Kidney (tissue), 14 donors: ENCODE measurements around the gene GNB5. TPM values are rescaled to one million over a fixed set of nuclear protein-coding genes. Genes with fewer than 3 reads are reported as not detected.

Experiments used
- DNase-seq, 5 donors: peaks; one replicate each; pipeline ENCODE4 v3.0.0-alpha.2; 2013 to 2020
- FAIRE-seq: peaks from 2 replicates; lab custom pipeline; 2012; peaks lifted over from hg19 to GRCh38; lab: Jason Lieb, UNC
- H3K27ac ChIP-seq, 2 donors: one replicate each; pipeline ENCODE4 v1.7.0; 2013; ENCODE audit warnings: low read depth in 2 of 2, low read length in 2 of 2, inconsistent platforms in 1 of 2
- H3K27me3 ChIP-seq: one replicate; pipeline ENCODE4 v1.7.1; 2013; ENCODE audit warnings: low read length, inconsistent platforms; ENCODE audit not compliant: control insufficient read depth, insufficient read depth
- H3K36me3 ChIP-seq, 3 donors: one replicate each; pipeline versions ENCODE4 v1.7.0 to v1.7.1; 2013; ENCODE audit warnings: low read length in 3 of 3, control low read depth in 1 of 3, inconsistent platforms in 1 of 3; ENCODE audit not compliant: insufficient read depth in 3 of 3, control insufficient read depth in 2 of 3
- H3K4me1 ChIP-seq, 3 donors: one replicate each; pipeline versions ENCODE4 v1.7.0 to v1.7.1; 2013; ENCODE audit warnings: low read length in 3 of 3, inconsistent platforms in 1 of 3, low read depth in 1 of 3; ENCODE audit not compliant: control insufficient read depth in 2 of 3, insufficient read depth in 2 of 3
- H3K4me3 ChIP-seq, 3 donors: one replicate each; pipeline versions ENCODE4 v1.7.0 to v1.8.1; 2013; ENCODE audit warnings: low read length in 3 of 3, control low read depth in 1 of 3, inconsistent platforms in 1 of 3
- H3K9ac ChIP-seq, 3 donors: one replicate each; pipeline versions ENCODE4 v1.7.0 to v1.7.1; 2013; ENCODE audit warnings: low read length in 3 of 3, control low read depth in 1 of 3, inconsistent platforms in 1 of 3
- H3K9me3 ChIP-seq, 3 donors: one replicate each; pipeline versions ENCODE4 v1.7.0 to v1.7.1; 2013; ENCODE audit warnings: low read length in 3 of 3, control low read depth in 1 of 3, inconsistent platforms in 1 of 3; ENCODE audit not compliant: control insufficient read depth in 2 of 3, insufficient read depth in 1 of 3
- intact Hi-C: fragments of 100-400 bp; cut with DNase I; formaldehyde crosslinking; loops from one replicate; pipeline ENCODE4 v1.11.1; 2022
- polyA plus RNA-seq: library from polyadenylated mRNA; stranded (reverse); fragments of 350-450 nt; fragmentation: Illumina TruSeq; extraction: RNeasy Lipid Tissue Mini Kit (QIAGEN cat#74804); gene quantifications from one replicate; pipeline ENCODE4 v1.2.3, GENCODE V29; 2014; ENCODE audit warnings: low read depth, low replicate concordance; ENCODE audit not compliant: insufficient read depth
- total RNA-seq: library from RNA; stranded (reverse); fragmentation: NEBNext Ultra II Directional; extraction: Animal tissue kit (Norgen Biotek cat#: 25700); gene quantifications from one replicate; pipeline ENCODE4 v1.2.1, GENCODE V29; 2021
- TF ChIP-seq, protein P1 (sequence below): IDR thresholded peaks from 3 replicates; pipeline ENCODE4 v1.5.1; 2012; ENCODE audit warnings: mild to moderate bottlenecking, moderate library complexity, borderline replicate concordance; ENCODE audit not compliant: insufficient read depth; ENCODE audit errors: extremely low read depth
- donor health status: control.
- donor health status: control.
- donor health status: control.
- donor health status: control.
- donor health status: control.
- donor health status: DM: yes; HTN: yes; CAD: no.
- donor health status: Normal renal cell carcinoma (clear cell type).

The GNB5 gene
- total and polyA plus RNA-seq, 2 donors from 2014 or later: 28.3 to 43.6 TPM

DNA sequence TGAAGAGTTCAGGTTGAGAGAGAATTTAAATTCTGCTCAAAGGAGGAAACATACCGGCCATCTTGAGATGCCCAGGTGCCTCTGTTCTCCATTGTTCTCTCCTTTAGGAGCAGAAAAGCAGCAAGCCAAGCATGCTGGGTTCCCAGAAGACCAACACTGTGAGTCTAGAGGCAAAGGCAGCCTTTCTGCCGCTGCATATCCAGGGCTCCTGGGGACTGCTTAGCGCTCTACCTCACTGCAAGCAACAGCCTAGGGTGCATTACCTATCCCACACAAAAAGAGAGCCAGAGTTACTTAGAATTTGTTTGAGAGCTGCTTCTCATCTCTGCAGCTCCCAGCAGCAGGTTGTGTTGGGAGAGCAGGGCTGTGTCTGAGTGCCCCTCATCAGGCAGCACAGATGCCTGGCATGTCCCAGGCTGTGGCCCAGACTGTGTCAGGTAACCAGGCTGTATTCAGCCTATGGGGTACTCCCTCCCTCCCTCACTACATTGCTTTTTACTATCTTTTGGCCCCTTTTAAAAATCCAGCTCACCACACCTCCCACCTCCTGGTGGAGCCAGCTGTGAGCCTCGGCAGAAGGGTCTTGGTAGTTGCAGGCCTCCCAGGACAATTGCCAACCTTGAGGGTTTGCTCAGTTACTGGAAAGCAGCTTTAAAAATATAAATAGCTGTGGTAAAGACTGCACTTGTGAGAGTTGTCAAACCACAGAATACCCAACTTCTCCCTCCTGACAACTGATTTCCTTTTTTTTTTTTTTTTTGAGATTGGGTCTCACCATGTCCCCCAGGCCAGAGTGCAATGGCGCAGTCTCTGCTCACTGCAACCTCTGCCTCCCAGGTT is 108.8 kb downstream of the GNB5 start:
- FAIRE-seq (no peak), DNase-seq (no peak)
- H3K9ac ChIP-seq: no peak overlapping the region
- intact Hi-C loops: no loop called here
- TF ChIP-seq, protein P1, sequence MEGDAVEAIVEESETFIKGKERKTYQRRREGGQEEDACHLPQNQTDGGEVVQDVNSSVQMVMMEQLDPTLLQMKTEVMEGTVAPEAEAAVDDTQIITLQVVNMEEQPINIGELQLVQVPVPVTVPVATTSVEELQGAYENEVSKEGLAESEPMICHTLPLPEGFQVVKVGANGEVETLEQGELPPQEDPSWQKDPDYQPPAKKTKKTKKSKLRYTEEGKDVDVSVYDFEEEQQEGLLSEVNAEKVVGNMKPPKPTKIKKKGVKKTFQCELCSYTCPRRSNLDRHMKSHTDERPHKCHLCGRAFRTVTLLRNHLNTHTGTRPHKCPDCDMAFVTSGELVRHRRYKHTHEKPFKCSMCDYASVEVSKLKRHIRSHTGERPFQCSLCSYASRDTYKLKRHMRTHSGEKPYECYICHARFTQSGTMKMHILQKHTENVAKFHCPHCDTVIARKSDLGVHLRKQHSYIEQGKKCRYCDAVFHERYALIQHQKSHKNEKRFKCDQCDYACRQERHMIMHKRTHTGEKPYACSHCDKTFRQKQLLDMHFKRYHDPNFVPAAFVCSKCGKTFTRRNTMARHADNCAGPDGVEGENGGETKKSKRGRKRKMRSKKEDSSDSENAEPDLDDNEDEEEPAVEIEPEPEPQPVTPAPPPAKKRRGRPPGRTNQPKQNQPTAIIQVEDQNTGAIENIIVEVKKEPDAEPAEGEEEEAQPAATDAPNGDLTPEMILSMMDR: no peak
- no peaks in the 10 kb centered on the region for H3K36me3 ChIP-seq
- H3K4me3 ChIP-seq: no peak overlapping the region
- H3K4me1 ChIP-seq: no peaks in the 10 kb centered on the region
- no peak overlapping the region for H3K27ac ChIP-seq
- peaks cover 0 to 3% (median 0%) of the 10 kb centered on the region in 3 donors for H3K9me3 ChIP-seq
- H3K27me3 ChIP-seq: no peaks in the 10 kb centered on the region

- Histone ChIP-seq H3K4me1 (no peaks in the 10 kb centered on the region), H3K9ac (no peak overlapping the region), H3K4me3 (no peak overlapping the region), H3K27me3 (no peaks in the 10 kb centered on the region), H3K27ac (no peak overlapping the region), H3K9me3 (no peaks in the 10 kb centered on the region), H3K36me3 (no peaks in the 10 kb centered on the region)
- TF ChIP-seq, protein P1: no peak
- intact Hi-C loops: no loop called here
- no peak for FAIRE-seq
- no peak for DNase-seq
Observed at GRCh38 chr15:52080706-52081392, 110.3 kb downstream of the GNB5 start.

DNA sequence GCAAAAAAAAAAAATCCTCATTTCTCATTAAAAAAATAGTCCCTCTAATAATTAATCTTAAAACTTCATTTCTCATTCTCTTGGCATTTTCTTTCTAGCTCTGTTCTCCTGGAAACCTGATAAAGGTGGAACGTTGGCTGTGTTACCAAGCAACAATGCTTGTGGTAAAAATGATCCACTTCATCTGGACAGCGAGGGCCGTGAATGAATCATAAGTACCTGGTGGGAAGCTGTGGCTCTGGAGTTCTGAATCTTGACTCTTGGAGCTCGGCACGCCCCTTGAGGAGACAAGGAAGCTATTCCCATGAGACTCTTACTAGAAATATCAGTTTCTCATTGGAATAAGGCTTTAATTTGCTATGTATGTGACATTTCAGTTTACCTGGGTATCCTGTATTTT is 111.2 kb downstream of the GNB5 start:
- Histone ChIP-seq H3K9ac (no peak overlapping the region), H3K27ac (no peak overlapping the region), H3K4me1 (no peaks in the 10 kb centered on the region), H3K9me3 (no peaks in the 10 kb centered on the region), H3K4me3 (no peak overlapping the region), H3K36me3 (no peaks in the 10 kb centered on the region), H3K27me3 (no peaks in the 10 kb centered on the region)
- TF ChIP-seq, protein P1: no peak
- intact Hi-C loops: no loop called here
- DNase-seq (no peak), FAIRE-seq (no peak)
